Globus pallidus (tissue), 1 donor: ENCODE results near the gene NID2.
A peak's percentile ranks its signal among the peaks of the same experiment; 100 is the strongest.

Experiments used
- DNase-seq: peaks from one replicate; pipeline ENCODE4 v3.0.0-alpha.2; 2015; ENCODE audit warnings: low spot score

NID2 gene

DNA sequence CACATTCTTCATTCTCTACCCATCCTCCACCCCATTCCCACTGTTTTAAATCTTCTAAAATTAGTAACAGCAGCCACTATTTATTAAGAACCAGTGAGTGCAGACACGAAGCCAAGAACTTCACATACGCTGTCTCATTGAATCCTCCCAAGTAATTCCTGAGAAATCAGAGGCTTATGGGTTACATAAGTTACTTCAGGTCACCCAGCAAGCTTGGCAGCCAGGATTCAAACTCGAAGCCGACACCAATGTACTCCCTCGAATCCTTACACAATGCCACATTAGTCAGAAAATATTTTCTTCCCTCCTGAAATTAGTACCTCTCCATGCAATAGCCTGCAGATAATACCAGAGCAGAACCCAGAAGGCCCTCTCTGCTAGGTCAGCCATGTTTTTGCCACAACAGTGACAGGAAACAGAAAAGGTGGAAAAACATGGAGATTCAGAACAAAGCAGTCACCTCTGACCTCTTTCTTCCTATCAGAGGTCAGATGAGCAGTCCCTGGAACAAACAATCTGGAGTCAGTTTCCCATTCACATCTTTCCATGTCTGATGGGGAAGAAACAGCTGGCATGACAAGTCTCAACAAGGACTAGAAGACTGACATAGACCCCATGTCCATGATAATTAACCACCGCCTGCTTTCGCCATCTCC, 16.4 kb downstream of the NID2 start:
- DNase-seq, result no peak

DNA sequence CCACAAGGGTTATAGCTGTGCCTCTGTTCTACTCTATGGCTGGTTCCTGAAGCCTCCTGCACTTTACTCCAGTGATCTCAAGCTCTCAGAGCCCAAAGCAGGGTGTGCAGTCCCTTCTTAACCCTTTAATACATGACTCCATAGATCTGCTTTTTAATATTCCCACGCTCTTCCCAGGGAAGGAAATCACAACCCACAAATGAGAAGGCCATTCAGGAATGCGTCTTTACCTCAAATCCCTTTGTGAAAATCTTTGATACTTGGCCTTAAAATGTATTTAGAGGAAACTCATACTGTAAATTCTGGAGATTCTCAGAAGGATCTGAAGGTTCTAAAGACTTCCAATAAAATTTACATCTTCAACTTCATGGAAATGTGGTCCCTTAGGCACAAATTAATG, 17.0 kb downstream of the NID2 start:
- no peak for DNase-seq

DNA sequence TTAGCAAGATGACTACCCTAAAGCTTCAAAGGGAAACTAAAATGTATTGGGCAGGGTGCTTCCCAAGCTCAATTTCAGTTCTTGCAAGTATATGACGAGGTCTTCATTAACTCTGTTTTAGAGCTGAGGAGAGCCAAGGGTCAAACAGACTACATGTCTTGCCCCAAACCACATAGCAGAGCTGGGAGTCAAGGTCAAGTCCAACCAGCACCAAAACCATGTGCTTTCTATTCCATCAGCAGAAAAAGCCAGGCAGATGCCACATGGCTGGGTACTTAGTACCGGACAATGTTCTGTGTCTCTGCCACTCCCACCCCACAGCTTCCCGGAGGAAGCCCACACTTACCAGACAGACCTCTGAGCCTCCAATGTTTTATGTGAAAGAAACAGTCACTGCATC, 17.6 kb downstream of the NID2 start:
- DNase-seq, result no peak

DNA sequence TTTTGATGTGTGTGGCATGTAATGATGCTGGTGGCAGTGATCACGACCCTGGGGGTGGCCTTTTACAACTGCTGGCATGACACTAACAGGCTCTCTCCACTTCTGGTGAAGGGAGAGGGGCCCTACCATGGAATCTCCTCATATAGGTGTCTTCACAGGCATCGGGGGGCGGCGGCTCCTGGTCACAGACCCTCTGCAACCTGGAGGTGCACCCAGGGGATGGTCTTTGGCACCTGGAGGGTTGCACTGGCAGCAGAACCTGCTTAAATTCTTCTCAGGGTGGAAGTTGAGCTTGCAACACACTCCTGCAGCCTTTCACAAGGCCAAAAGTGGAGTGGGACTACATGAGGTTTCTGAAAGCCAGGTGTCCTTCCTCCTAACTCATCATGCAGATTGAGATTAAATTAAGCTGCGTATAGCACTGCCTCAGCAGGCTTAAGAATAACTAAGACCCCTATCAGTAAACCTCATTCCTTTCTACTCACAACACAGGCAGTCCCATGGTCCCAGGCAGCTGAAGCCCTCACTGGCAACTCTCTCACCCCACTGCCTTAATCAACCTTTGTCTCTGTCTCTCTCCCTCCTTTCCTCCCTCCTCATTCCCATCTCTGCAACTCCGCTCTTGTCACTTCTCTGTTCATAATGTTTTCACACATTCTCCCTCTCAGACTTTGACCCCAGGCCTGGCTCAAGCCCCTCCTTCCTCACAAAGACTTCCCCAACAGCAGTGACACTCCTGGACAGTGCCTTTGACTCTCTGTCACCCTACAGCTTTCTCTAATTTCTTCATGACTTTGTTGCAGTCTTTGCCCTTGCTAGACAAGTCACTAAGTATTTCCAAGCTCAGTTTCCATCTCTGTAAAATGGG, 18.9 kb downstream of the NID2 start:
- no peak for DNase-seq

DNA sequence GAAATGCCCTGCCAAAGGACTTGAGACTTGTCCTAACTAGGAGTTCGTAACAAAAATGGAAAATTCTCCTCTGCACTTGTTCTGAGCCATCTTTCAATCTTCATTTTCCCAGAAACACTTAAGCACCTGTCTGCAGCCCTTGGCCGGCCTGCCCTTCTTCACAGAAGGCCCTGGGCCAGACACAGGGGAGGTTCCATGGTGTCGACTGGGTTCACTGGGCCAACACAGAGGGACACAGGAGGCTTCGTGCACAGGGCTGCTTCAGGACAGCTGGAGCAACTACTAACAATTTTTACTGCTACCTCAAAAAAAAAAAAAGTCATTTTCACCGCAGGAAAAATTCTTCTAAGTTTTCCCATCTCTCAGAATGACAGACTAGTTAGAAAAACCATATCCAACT, 19.6 kb downstream of the NID2 start:
- DNase-seq, result no peak

DNA sequence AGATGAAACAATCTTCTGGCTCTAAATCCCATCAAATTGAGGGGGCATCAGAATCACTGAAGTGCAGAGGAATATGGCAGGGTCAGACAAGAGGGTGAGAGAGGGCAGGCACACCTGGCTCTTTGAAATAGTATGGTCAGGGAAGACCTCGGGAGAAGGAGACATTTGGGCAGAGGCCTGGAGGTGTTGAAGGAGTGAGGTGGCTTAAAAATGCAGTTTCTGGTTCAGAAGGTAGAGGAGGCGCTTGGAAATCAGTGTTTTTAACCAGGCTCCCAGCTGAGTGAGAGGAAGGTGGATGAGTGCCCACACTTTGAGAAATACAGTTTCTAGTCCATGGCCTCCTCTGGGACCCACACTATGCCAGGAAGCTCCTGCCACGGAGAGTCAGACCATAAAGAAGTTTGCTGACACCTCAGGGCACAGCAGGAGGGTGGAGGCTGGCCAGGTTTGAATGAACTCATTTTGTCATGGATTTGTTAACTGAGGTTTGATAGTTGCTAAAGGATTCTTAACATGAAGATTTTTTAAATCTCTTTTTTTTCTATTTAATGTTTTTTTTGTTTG, 20.1 kb downstream of the NID2 start:
- DNase-seq, result no peak

DNA sequence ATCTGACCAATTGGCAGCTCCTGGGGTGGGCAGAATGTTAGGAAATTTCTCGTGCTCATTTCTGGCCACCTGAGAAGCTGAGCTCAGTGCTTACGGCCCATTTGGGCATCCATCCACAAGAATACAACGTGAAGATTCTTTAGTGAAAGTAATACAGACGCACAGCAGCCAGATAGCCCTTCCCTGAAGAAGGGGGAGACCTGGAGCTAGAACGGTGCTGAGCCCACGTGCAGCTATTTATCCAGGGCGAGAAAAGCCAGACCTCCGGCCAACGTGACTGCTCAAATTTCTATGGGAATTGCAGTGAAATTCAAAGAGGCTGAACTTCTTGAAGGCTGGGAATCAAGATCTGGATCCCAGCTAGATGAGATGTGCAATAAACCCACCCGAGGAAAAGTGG, 20.7 kb downstream of the NID2 start:
- DNase-seq, result no peak

DNA sequence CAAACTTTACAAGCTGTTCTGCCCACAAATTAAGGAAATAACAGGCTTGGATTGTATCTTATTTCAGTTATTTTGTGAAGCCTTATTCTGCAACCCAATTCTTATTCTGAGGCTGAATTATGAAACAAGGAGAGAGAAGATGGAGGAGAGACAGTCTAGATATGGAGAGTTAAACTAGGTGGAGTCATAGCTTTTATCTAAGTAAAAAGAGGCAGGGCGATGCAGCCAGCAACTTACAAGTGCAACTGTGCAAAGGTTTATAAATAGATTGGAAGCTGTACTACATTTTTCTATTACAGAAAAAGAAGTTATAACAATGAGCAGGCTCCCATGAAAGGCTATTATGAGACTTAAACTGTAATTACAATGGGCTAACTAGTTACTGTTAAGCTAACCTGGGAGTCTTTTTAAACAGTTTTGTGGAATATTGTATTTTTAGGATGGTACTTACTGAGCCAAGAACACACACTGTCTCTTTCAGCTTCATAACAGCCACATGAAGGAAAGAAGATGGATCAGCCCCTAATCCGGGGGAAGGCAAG, 22.4 kb downstream of the NID2 start:
- no peak for DNase-seq

DNA sequence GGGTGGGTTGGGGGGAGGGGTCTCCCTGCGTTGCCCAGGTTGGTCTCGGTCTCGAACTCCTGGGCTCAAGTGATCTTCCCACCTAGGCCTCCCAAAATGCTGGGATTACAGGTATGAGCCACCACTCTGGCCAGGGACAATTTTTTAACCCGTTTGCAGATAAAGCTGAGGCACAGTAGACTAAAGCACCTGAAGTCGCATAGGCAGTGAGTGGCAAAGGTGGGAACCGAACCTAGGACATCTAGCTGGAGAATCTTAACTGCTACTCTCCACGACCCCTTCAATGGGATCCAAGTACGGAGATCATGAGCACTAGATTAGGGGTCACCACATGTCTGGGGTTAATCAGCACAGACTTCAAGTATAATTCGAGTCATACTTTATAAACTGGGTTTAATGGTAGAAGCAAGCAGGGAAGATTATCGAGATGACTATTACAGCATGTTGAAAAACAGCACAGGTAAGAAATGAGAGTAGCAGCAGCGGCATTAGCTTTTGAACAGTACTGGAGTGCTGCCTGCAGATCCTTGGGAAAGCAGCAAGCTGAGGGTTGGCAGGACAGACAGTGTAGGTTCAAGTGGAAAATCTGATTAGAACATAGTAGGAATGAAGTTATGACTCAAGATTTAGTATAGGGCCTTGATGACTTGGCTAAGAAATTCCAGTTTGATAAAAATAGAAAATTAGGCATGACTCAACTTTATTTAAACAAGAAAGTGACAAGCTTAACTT, 23.9 kb downstream of the NID2 start:
- no peak for DNase-seq

DNA sequence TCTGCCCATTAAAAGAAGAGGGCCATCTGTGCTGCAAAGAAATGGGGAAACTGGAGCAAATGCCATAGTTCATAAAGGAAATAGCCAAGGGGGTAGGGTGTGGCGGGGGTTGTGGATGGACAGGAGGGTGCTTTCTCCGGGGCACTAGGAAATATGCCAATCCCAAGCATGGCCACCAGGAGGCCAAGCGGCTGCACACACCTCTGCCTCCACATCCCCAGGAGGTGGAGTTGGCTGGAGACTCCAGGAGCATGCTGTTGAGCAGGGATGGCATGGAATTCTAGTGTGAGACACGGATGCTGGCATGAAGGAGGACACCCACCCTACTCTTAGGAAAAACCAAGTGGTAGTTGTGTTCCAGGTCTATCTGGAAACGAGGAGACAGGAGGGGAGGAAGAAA, 25.2 kb downstream of the NID2 start:
- no peak for DNase-seq

DNA sequence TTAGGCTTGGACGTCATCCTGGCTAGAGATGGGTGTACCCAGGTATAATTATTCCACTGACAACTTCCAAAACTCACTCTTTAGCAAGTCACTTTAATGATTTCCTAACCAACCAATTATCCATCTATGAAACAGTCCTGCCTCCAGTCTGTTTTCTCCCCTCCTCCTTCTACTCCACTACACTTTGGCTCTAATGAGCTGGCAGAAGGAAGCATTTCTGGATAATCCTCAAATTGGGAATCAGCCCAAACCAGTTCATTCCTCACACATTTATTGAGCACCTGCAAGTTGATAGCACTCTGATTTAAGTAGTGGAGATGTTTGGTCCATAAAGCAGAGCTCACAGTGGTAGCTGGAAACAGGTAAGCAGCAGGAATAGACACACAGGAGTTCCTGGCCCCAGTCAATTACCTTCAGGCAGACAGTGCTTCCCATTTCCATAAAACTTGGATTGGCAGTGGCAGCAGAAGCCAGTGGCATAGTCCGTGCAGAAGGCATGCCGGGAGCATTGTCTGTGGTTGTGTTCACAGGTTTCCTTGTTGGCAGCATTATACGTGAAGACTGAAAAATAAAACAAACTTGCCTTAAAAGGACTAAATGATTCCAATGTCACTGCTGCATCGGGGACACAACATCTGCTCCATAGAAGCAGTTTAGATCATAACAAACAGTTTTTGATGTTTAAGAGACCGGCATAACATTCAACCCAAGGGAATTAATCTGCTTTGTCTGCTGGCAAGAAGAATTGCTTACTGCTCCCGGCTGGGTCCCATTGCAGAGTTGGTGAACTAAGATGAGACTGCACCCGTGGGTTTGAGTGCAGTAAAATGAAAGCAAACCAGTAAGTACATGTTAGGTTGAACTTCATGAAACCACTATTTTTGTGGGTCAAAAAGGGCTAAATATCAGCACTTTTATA, 26.2 kb downstream of the NID2 start:
- DNase-seq, result no peak

DNA sequence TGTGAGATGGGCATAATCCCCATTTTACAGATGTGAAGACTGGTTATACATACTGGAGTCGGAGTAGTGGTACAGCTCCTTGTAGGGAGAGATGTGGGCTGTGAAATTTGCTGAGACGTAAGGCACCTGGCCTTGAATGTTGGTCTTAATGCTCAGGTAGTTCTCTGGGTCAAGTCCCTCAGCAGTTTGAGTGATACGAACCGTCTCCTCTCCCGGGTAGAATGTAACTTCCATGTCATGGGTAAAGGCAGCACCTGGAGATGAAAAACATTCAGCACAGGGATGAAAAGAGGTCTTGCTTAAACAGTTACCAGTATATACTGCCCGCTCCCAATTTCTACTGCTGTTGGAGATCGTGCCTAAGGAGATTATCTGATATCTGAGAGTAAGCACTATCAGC, 28.3 kb downstream of the NID2 start:
- DNase-seq, result no peak

DNA sequence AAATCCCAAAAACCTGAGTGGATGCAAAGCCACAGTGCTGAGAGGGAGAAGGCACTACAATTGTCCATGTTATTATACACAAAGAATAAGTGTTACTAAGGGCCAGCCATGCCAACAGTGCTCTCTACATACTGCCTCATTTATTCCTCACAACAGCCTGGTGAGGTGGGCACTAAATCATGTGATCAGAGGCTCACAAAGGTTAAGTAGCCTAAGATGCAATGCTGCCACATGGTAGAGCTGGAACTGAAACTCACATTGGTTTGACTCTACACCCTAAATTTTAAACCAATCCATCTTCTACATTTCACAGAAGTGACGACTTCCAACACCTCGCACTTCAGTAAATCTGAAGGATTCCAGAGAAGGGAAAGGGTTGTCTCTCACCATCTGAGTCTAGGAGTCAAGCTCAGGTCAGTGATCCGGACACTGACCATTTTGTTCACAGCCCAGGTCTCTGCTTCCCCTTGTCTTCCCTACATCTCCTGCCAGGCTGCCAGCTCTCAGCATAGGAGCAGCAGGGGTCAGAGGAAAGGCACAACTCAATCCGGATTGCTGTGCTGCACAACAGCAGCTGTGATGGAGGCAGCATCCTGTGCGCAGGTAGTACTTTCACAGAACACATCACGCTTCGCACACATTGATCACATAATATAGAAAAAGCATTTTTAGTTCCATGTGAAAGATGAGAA, 29.6 kb downstream of the NID2 start:
- DNase-seq, result no peak

DNA sequence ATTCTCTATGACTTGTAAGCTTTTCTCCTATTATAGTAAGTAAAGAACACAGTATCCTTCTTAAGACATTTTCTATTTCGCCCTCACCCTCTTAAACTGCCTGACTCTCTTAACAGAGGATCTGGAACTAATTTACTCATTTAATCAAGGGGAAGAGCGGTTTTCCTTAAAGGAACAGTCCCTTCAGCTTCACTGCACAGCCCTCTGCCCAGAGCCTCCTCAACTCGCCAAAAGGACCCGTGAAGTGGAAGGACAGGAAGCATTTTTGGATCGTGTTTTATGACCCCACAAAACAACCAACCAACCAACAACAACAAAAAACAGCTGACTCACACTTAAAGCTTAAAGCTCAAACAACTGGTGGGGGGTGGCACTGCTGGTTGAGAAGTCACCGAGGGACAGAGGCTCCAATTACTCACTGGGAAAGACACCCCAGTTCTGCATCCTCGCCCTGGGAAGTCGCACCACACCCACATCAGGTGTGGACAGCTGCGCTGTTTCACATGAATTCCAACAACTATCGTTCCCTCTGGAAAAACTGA, 35.7 kb downstream of the NID2 start:
- DNase-seq, result no peak

DNA sequence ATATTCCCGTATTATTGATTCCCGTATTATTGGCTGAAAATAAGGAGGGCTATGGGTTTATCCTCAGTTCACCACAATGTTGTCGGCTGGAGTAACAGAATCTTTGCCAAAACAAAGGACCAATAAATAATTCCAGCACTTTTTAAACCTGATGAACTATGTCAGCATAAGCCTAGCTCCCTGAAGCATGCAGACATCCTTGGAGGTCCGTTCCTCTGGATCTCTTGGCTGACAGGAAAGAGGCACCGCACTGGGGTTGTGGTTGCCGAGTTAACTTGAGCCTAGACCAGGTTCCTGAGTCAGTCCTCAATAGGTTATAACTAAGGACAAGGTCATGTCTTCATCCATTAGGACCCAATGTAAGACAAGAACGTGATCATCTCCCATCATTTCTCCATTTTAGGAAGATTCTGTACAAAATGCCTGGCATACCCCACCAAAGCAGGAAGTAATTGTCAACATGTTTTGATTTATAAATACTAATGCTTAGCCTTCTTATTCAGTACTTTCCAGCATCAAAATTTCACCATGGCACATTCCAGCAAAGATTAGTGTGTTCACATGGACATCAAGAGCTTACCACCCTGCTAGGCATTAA, 36.6 kb downstream of the NID2 start:
- DNase-seq, result no peak

DNA sequence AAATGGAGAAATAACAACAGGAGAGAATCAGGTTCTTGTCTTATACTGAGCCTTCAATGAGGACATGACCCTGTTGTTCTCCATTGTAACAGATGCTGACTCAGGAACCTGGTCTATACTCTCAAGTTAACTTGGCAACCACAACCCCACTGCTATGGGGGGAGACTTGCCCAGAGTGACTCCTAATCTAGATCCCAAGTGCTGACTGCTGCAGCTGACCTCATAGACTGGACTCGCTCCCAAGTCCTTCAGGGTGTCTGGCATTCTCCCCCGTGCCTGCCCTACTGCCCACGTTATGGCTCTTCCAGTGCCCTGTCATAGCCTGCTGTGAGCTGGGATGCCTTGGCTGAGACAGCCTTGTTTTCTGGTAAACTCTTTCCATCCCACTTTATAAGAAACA, 37.1 kb downstream of the NID2 start:
- no peak for DNase-seq

DNA sequence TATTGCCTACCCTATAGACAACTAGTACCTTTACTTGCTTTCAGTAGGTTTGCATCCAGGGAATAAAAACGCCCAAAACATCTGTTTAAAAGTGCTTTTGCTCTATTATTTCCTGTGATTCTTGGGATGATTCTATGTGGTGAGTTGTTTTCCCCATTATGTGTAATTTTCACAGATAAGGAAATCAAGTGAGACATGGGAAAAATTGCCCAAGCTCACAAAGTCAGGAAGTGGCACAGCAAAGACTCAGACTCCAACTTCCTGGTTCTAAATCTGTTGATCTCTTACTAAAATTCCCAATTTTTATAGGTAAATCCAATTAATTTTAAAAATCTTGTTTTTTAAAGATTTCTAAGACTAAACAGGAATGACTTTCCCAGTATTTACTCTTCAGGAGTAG, 39.0 kb downstream of the NID2 start:
- no peak for DNase-seq

DNA sequence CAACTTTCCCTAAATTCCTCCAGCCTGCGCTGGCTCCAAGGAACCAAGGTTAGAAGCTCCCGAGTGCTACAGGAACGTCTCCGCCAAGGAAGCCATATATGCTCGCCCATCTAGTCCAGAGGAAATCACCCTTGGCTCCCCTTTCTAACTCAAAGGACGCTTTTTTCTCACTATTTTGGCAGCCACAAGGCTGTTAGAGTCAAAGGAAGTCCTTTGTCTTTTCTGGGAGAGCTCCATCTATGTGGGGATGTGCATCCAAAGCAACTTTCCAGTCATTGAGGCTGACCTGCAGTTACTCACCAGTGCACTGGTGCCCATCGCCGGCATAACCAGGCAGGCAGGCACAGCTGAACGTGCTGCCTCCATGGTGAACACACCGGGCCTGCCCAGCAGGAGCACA, 42.0 kb downstream of the NID2 start:
- DNase-seq, result peak; percentile 88

DNA sequence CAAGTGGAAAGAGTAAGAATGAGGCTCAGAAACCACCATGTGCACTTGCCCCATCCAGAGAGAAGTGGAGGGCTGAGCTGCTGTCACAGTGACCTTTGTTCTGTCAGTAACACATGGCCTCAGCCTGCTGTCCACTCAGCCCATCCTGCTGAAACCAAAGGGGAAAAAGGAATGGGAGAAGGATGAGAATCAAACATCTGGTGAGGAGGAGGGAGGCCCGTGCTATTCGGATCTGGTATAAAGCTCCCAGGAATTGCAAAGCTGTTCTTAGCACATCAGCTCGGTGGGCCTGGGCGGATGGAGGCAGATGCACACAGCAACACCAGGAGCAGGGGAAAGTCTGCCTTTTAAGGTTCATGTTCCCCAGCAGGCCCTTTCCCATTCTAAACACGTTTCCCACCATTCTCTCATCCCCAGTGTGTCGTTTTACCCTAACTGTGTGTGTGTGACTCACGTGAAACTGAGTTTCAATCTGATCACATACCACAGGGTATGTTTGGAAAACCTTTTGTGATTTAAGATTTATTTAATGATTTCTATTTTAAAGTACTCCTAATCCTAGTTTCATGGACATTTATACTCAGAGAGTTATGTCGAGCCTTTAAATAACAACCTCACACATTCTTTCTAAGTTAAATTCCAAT, 42.7 kb downstream of the NID2 start:
- no peak for DNase-seq

DNA sequence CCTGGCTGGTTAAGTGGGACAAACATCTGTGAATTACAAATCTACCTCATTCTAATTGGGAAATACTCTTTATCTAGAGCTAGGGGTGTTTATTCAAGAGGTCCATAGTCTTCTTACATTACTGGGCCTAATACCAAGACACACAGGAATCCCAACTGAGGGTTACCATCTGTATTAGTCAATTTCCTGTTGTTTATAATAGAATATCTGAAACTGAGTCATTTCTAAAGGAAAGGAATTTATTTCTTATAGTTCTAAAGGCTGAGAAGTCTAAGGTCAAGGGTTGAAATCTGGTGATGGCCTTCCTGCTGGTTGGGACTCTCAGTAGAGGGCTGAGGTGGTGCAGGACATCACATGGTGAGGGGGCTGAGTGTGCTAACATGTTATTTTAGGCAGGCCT, 43.5 kb downstream of the NID2 start:
- no peak for DNase-seq
